GM21515 (cell line): Measurements from ENCODE around the gene SORCS1.

ENCODE experiments used
- ATAC-seq: cut with Tn5 transposase; IDR thresholded peaks from one replicate; pipeline ENCODE4 v1.9.1; 2021; ENCODE audit not compliant: unreplicated experiment

Gene SORCS1

DNA sequence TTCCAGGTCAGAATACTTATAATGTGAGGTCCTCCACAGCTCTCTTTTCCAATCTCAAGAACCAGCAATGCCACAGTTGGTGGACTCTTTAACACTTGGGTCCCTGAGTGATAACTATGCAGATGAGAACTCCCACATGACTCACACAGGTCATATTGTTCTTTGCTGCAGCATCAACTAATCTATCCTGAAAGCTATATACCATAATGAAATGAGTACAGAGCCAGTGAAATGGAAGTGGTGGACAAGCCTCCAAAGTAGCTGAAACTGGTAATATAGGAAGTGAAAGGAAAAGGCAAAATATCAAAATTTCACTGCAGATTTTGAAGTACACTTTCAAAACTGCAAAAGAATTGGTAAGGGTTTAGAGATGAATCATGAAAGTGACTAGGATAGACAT lies 45.6 kb downstream of the SORCS1 start:
- ATAC-seq: no peak

DNA sequence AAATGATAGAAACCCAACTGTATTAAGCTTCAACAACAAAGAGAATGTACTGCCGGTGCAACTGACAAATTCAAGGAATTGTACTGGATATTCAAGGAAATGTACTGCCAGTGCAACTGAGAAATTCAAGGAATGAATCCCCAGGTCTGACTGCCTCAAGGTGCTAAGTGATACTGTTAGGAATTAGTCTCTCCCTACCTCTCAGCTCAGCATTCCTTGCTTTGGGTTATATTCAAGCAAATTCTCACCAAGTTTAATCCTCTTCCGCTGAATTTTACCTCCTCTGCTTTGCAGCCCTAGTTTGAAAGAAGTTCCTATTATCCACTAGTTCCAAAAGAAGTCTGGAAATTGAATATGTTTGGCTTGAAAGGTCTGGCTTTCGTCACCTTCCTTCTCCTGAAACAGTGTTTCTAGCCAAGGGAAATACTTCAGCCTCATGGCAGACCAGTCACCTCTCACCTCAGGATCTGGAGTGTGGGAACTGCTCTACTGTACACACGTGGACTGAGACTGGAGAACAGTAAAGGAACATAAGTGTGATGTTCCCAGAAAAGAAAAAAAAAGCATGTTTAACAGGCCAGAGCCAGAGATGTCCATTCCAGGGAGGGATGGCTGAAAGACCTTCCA lies 60.4 kb downstream of the SORCS1 start:
- ATAC-seq: no peak

DNA sequence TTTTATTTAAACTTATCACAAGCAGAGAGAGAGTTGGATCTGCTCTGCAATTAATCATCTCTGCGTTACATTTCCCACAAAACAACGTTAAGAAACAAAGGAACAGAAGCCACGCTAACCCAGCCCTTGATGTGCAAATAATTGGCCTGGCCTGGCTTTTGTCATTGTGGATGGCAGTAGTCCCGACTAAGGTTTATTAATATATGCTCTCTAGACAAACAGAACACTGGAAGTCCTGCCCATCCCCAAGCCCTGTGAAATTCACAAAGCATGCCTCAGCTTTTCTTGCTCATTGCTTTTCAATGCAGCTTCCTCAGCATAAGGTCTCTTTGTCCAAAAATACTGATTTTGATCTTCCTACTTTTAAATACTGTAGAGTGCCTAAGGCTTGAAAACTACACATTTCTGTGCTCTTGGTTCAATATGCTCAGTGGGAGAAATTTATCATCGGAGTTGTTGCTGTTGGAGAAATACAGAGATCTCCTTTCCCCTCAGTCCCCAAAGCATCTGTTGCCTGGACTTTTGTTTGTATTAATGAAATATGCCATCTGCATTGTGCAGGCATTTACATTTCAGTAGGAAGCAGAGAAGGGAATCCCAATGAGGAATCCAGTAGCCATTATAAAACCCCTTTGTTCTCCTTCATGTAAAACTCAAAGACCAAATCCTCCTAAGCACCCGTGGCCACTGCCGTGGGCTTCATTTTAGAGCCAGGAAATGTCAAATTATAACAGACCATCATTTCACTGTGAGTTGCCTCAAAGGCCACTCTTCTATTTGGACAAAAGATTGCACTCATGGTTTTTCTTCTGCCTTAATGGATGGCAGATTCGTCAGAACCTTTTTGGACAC lies 61.1 kb downstream of the SORCS1 start:
- no peak for ATAC-seq

DNA sequence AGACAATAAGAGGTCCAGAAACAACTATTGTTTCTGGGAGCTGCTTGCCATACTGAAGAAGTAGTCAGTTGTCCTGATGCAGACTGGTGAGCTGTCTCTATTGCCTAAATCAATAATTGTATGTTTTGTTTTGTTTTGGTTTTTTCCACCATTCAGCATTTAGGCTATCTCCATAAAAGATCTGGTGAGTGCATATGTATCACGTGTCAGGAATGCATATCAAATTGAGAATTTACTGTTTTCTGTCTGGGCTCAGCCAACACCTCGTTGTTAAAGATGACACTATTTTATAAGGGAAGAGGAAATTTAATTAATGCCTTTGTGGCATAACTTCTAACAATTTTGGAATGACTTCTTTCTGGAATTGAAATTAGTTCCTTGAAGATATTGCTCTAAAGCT lies 66.2 kb downstream of the SORCS1 start:
- ATAC-seq: no peak

DNA sequence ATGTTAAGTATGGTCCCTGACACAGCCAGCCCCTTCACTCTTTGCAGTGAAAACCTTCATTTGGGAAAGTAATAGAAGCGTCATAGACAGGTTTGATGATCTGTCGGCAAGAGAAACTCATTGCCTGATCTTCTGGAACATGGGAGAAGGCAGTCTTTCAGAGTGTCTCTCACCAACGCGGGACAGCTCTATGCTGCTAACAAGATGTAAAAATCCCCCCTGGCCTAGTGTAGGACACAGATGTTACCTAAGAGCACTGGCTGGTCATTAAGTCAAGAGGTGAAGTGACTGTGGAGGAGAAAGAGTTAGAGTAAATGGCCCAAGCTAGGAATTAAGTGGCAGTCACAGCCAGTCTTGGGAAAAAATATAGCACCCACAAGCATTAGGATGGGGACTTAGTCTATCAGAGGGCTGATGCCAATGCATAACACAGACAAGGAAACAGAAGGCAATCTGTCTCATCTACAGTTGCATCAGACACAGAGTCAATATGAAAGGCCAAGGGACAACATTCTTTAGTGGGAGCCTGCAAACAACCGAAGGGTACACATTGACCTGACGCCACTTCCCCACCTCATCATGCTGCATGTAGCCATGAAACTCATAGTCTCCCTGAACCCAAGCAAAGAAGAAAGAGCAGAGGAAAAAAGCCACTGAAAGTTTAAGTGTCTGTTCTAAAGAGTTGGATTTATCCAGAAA lies 69.5 kb downstream of the SORCS1 start:
- ATAC-seq: no peak

DNA sequence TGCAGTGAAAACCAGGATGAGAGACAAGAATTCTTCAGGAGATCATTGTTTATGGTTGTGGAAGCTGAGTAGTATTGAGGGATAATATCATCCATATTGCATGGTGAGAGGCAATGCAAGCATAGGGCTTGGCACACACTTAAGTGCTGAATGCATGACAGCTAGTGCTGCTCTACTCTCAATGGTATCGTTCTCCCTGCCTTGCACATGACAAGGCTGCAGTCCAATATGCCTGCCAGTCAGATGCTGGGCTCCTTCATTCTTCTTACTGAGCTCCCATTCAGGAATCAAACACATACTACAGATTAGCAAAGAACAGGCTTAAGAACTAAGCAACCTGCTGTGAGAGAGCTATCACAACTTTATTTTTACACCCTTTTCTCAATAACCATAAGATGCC lies 72.2 kb downstream of the SORCS1 start:
- no peak for ATAC-seq

DNA sequence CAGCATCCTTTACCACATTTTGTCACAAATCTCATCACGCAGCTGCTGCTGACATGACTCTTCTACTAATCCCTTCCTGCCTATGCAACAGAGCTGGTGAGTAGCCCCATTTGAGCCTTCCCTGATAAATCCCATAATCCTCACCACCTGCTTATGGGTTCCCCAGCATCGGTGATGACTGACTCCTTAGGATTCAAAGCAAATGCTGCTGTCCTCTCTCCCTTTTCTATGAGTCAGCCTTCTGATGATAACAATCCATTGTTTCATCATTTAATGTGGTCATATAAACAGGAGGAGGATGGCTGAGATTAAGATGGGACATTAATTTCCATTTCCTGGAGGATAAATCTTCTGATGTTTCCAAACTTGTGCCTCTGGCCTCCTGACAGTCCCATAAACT lies 73.4 kb downstream of the SORCS1 start:
- ATAC-seq: no peak

DNA sequence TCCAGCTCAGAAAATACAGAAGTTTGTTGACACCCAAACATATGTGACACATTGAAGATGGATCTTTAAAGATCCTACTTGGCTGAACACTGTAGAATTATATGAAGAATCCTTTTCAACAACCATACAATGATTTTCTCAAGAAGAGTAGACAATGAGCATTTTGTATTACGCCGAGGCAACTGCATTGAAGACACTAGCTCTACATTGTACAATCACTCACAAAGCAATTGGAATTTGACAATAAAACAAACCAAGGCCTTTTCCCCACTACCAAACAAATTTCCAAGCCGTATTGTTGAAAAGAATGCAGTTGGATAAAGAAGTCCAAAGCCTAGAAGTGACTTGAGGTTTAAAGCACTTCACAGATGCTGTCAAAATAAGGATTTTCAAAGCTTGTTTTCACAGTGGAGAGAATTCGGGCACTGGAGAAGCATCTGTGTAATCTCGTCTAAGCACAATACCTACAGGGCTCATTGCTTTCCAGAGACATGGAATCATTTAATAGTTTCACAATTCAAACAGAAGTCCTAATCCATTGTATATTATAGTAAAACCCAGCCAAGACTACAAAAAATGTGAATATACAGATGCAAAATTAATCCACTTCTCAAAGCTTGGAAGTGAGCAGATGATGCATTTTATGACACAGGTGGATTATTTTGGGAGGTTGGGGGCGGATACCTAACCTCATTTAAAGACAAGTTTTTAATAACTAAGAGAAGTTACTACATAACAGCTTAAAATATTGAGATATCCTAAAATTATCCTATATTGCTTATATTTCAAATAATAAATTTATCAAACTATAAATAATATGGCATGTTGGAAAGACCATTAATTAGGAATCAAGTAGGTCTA lies 78.6 kb downstream of the SORCS1 start:
- no peak for ATAC-seq

DNA sequence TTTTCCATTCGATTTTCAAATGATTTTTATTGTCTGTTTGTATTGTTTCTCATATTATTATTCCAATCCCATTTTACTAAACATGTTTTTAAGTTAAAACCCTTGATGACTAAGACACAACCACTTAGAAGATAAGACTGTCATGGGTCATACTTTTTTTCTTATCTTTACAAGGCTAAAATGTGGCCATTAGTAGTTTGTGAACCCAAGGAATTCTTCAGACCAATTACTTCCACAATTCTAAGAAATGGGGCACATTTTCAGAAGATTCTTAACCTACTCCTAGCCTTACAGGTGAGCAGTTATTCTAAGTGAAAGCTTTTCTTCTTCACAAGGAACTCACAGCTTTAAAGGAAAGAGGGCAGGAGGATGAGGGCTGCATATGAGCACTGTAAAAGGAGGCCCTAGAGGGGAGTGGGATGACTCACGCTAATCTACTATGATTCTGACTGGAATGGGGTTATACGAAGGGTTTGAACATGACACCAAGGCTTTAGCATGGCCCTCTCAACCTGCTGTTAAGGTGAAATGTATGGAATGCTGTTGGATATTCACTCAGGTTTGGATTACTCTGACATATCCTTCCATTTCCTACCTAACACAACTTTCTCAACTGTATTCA lies 81.0 kb downstream of the SORCS1 start:
- no peak for ATAC-seq

DNA sequence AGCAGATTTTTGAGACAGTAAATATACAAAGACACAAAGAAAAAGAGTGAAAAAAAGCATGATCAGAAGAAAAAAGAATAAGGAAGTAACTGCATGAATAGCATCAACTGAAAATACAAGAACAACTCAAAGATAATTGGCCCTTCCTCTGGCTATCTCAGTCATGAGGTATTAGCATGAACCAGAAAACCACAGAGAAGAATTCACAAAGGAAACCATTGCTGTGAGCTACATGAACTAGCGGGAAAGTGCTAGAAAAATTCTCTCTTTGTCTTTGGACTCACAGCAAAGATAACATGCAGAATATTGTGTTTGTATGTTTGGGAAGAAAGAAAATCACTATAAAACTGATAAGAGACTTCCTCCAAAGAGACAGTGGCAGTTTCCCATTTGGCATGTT lies 82.9 kb downstream of the SORCS1 start:
- ATAC-seq: no peak

DNA sequence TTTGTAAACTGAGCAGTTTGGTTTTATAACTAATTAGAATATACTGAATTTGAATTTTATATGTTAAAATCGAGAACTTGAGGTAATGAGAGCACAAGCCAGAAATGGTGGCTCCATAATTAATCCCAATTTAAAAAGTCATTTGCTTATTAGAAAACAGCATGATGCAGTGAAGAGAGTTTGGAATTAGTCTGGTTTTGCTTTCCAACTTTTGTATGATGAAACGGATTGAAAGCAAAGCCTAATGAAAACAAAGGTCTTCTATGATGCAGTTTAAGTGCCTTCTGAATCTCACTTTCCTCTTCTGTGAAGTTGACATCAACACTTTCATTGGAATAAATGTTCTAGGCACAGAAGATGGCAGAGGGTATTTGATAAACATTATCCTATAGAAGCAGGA lies 89.4 kb downstream of the SORCS1 start:
- ATAC-seq: no peak

DNA sequence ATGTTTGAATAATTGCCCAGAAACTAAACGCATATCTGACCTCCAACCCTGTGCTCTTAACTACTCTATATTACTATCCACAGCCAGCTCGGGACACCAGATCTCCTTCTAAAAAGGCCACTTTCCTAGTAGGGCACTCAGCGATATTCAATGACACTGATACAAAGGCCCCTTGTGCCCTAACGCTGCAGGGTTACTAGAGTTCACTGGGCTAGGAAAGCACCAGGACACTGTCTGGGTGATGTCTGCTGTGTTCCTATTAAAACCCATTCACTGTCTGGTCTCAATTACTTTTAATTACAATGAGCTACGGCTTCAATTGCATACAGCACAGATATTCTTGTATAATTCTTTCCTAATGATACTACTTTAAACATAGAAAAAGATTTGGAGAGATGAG lies 91.7 kb downstream of the SORCS1 start:
- ATAC-seq: no peak

DNA sequence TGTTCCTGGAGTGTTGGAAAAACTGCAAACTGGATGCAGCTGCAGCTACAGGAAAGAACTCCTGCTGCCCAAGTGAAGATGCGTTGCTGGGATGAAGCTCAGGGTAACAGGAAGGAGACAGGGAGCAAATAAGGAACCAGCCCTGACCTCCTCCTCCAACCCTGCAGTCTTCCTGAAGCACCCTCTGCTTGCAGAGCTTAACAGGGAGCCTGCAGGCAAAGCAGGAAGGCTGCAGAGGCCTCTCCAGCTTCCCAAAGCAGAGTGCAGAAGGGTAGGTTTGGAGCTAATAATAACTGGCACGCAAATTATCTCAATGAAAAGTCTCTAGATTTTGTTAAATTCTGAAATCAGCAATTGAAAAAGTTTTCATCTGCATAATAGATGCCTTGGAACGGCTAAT lies 92.5 kb downstream of the SORCS1 start:
- ATAC-seq: no peak

DNA sequence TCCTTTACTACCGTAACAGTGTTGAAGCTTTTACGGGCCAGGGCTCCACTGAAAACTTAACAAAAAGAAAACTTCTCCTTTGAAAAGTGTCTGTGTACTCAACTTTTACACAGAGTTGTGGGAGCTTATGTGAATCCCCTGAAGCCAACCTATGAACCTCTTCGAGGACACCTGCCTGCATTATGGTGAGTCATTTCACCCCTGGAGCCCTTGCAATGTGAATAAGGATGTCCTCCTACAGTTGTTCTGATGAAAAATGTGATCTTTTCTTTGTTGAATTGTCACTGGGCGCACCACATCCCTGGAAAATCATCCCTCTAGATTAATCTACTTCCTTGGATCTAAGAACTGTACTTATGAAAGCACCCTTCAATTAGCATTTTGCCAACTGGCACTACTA lies 93.2 kb downstream of the SORCS1 start:
- ATAC-seq: no peak

DNA sequence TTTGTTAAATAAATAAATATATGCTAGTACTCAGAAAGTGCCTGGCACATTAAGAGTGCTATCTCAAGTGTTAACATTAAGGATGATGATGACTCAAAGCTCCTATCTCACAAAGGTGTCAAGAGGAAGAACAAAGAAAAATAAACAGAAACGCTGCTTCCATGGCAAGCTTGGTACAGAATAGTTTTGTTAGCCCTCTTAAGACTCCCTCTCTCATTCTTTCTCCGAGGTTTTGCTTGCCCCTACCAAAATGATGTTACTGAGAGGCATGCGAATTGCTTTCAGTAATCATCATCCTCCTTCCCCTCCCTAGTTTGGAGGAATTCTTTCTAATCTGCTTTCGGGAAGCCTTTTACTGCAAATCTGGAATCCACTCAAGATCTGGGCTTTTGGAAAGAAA lies 96.7 kb downstream of the SORCS1 start:
- ATAC-seq: no peak

DNA sequence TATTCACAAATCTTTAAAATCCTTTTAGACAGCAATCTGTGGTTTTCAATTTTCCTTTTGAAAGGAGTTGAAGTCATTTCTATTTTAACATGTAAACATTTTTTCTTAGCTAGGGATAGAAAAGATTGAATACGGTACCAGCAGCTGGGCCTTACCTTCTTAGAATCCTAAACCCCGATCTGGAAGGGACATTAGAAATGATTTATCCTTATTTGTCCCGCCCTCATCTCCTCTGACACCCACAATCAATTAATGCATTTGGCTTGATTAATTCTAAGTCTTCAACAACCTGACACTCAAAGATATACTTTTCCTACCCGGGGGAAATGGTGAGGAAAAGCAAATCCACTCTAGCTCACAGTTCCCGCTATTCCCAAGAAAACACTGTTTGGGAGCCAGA lies 100.4 kb downstream of the SORCS1 start:
- ATAC-seq: no peak

DNA sequence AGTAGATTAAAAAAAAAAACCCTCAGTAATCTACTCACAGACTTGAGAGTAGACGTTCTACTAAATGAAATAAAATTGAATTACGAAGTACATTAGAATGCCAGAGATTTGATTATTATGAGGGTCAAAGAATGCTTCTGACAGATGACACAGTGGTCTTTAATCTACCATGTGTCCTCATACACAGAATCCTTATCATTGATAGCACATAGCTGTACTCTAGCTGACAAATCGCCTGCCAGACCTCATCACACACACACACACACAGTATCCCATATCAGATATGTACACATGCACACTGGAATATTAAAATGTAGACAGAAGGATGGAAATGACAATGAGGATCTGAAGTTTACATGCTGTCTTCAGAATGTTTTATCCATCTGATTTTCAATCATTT lies 104.6 kb downstream of the SORCS1 start:
- no peak for ATAC-seq

DNA sequence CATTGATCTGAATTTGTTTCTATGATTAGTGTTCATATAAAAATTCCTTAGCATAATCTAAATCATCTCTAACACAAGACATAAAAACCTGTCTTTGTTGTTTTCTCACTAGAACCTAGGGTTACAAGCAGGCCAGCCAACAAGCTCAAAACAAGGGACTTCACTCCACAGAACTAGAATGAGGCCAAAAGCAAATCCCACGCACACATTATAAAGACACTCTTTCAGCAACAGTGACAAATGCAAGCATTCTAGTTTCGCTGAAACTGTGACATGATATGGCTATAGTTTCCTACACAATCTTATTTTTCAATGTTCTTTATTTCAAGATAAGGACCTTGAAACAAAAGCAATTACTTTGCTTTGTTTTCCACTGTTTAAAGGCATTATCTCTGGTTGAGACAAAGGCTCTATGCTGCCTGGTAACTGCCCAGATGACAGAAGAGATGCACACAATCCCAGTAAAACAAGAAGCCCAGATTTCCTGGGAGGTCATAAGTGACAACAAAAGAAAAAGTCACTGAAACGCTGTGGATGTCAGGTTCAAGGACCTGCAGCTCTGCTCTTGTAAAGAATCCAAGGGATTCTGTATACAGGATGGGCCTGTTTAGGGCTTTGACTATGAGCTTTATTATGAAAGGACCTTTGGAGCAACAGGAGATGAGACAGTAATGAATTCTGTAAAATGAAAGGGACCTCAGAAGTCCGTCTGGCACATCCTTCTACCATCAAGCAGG lies 105.3 kb downstream of the SORCS1 start:
- ATAC-seq: no peak

DNA sequence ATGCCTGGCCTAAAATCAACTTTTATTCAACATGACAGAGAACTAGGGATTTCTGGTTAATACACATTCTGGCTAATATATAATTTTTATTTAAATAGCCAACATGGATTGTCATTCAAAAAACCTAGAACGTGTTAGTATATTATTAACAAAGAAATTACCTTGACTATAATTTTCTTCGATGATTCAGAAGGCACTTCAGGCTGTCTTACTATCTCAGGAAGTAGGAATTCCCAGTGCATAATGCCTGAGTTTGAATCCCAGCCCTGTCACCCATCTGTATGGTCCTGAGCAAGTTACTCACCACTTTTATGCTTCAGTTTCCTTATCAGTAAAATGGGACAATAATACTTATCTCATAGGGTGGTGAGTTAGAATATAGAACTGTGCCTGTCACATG lies 106.2 kb downstream of the SORCS1 start:
- ATAC-seq: no peak

DNA sequence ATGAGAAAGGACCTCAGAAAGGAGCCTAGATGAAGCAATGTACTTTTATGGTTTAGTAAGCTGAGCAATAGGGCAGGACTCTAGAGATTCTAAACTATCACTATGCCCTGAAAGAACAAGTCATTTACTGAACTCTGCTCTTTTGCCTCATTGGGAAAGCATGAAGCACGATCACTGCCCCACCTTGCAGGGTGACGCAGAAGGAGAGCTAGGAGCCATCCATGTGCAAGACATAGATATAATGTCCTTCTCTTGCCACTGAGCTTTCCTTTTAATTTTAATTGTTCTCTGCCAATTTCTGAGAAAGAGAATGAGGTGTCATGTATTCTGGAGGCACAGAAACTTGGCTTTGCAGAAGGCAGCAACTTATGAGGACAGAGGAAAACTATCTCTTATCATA lies 108.3 kb downstream of the SORCS1 start:
- no peak for ATAC-seq
